WTC11 (cell line): Measurements from ENCODE around the gene SH3YL1. TPM values are rescaled to one million over a fixed set of nuclear protein-coding genes. Genes with fewer than 3 reads are reported as not detected.

Experiments
- ATAC-seq: fragments of 200-7000 bp; cut with Tn5 transposase; 2 replicates; pipeline ENCODE4 v1.10.0; 2021; ENCODE audit warnings: mild to moderate bottlenecking, moderate library complexity
- CTCF ChIA-PET: fragments of 300-600 bp; sonication (Branson Sonifier 250); formaldehyde crosslinking; loops from one replicate; lab custom pipeline; 2021; ENCODE audit warnings: antibody characterized with exemption; lab: Charles Lee
- POLR2A ChIA-PET: fragments of 350-600 bp; sonication (Branson Sonifier 250); formaldehyde crosslinking; loops from one replicate; lab custom pipeline; 2021; ENCODE audit warnings: antibody characterized with exemption; lab: Charles Lee
- DNase-seq: peaks from one replicate; pipeline ENCODE4 v3.0.0; 2021; ENCODE audit warnings: low spot score
- H3K27ac Mint-ChIP-seq: 2 replicates; pipeline ENCODE4 v1.8.0; 2021; ENCODE audit warnings: mixed read lengths
- H3K27me3 Mint-ChIP-seq: 2 replicates; pipeline ENCODE4 v1.8.0; 2021; ENCODE audit warnings: low read depth, mild to moderate bottlenecking, moderate library complexity, mixed read lengths
- H3K36me3 Mint-ChIP-seq: 2 replicates; pipeline ENCODE4 v1.8.0; 2021; ENCODE audit warnings: mixed read lengths
- H3K4me1 Mint-ChIP-seq: 2 replicates; pipeline ENCODE4 v1.8.0; 2022; ENCODE audit warnings: mixed read lengths
- H3K4me3 Mint-ChIP-seq: 2 replicates; pipeline ENCODE4 v1.8.0; 2021; ENCODE audit warnings: mild to moderate bottlenecking, moderate library complexity, mixed read lengths
- H3K9me3 Mint-ChIP-seq: 2 replicates; pipeline ENCODE4 v1.8.0; 2021; ENCODE audit warnings: mixed read lengths
- ATF1 ChIP-seq: sonication (generic); formaldehyde crosslinking; IDR thresholded peaks from 2 replicates; pipeline ENCODE4 v1.8.1; 2023; ENCODE audit warnings: mild to moderate bottlenecking, moderate library complexity, missing genetic modification reagents
- ATF6 ChIP-seq: sonication (generic); formaldehyde crosslinking; IDR thresholded peaks from 2 replicates; pipeline ENCODE4 v1.8.1; 2023; ENCODE audit warnings: mild to moderate bottlenecking, missing genetic modification reagents
- E2F1 ChIP-seq: sonication (generic); formaldehyde crosslinking; IDR thresholded peaks from 2 replicates; pipeline ENCODE4 v1.8.0; 2022; ENCODE audit warnings: mild to moderate bottlenecking, missing genetic modification reagents
- ELF4 ChIP-seq: sonication (generic); formaldehyde crosslinking; IDR thresholded peaks from 2 replicates; pipeline ENCODE4 v1.8.1; 2022; ENCODE audit warnings: low read depth, mild to moderate bottlenecking, moderate library complexity, missing genetic modification reagents
- ESRRA ChIP-seq: sonication (generic); formaldehyde crosslinking; IDR thresholded peaks from 2 replicates; pipeline ENCODE4 v1.8.1; 2022; ENCODE audit warnings: mild to moderate bottlenecking, missing genetic modification reagents, borderline replicate concordance
- FOXJ3 ChIP-seq: sonication (generic); formaldehyde crosslinking; IDR thresholded peaks from 2 replicates; pipeline ENCODE4 v1.9.0; 2021; ENCODE audit warnings: missing genetic modification reagents, mild to moderate bottlenecking, borderline replicate concordance
- FOXP1 ChIP-seq: sonication (generic); formaldehyde crosslinking; IDR thresholded peaks from 2 replicates; pipeline ENCODE4 v1.8.0; 2022; ENCODE audit warnings: missing genetic modification reagents, mild to moderate bottlenecking, moderate library complexity, borderline replicate concordance
- HMGA2 ChIP-seq: fragments of 250-450 bp; sonication (Bioruptor Pico); IDR thresholded peaks from 2 replicates; pipeline ENCODE4 v1.4.0; 2021; ENCODE audit warnings: mild to moderate bottlenecking, moderate library complexity
- MYBL2 ChIP-seq: sonication (generic); formaldehyde crosslinking; IDR thresholded peaks from 2 replicates; pipeline ENCODE4 v1.8.1; 2023; ENCODE audit warnings: mild to moderate bottlenecking, moderate library complexity, missing genetic modification reagents
- NFATC4 ChIP-seq: fragments of 250-450 bp; sonication (Bioruptor Pico); IDR thresholded peaks from 2 replicates; pipeline ENCODE4 v1.9.0; 2021; ENCODE audit warnings: mild to moderate bottlenecking
- NR3C1 ChIP-seq: sonication (generic); formaldehyde crosslinking; conservative IDR thresholded peaks from 2 replicates; pipeline ENCODE4 v1.8.1; 2023; ENCODE audit warnings: low read depth, mild to moderate bottlenecking, missing genetic modification reagents
- PRDM15 ChIP-seq: sonication (generic); formaldehyde crosslinking; IDR thresholded peaks from 2 replicates; pipeline ENCODE4 v1.8.0; 2022; ENCODE audit warnings: missing genetic modification reagents
- SMAD4 ChIP-seq: sonication (generic); formaldehyde crosslinking; IDR thresholded peaks from 2 replicates; pipeline ENCODE4 v1.8.0; 2022; ENCODE audit warnings: mild to moderate bottlenecking, missing genetic modification reagents
- STAT6 ChIP-seq: sonication (generic); formaldehyde crosslinking; conservative IDR thresholded peaks from 2 replicates; pipeline ENCODE4 v1.8.1; 2023; ENCODE audit warnings: mild to moderate bottlenecking, low read depth, missing genetic modification reagents, moderate library complexity
- TP53 ChIP-seq: sonication (generic); formaldehyde crosslinking; IDR thresholded peaks from 2 replicates; pipeline ENCODE4 v1.8.1; 2023; ENCODE audit warnings: mild to moderate bottlenecking, missing genetic modification reagents
- USF2 ChIP-seq: sonication (generic); formaldehyde crosslinking; IDR thresholded peaks from 2 replicates; pipeline ENCODE4 v1.8.1; 2023; ENCODE audit warnings: mild to moderate bottlenecking, missing genetic modification reagents, moderate library complexity
- ZNF121 ChIP-seq: sonication (generic); formaldehyde crosslinking; IDR thresholded peaks from 2 replicates; pipeline ENCODE4 v1.8.0; 2023; ENCODE audit warnings: missing genetic modification reagents
- ZNF281 ChIP-seq: sonication (generic); formaldehyde crosslinking; IDR thresholded peaks from 2 replicates; pipeline ENCODE4 v1.8.0; 2023; ENCODE audit warnings: mild to moderate bottlenecking, missing genetic modification reagents
- ZNF317 ChIP-seq: sonication (generic); formaldehyde crosslinking; IDR thresholded peaks from 2 replicates; pipeline ENCODE4 v1.8.1; 2023; ENCODE audit warnings: low read depth, mild to moderate bottlenecking, moderate library complexity, missing genetic modification reagents, borderline replicate concordance
- ZNF423 ChIP-seq: fragments of 250-450 bp; sonication (Bioruptor Pico); IDR thresholded peaks from 2 replicates; pipeline ENCODE4 v2.1.2; 2022; ENCODE audit warnings: mild to moderate bottlenecking, moderate library complexity
- ZNF671 ChIP-seq: fragments of 250-450 bp; sonication (Bioruptor Pico); IDR thresholded peaks from 2 replicates; pipeline ENCODE4 v1.8.0; 2021; ENCODE audit warnings: mild to moderate bottlenecking
- total RNA-seq: library from RNA; stranded (reverse); gene quantifications from 3 replicates; pipeline ENCODE4 v1.2.3, GENCODE V29; 2021

The SH3YL1 gene
- total RNA-seq, 1 experiment from 2014 or later = 26.4 TPM

- no peak for TF ChIP-seq ESRRA (CRISPR knock-in tag)
Observed at GRCh38 chr2:258933-259332, 4.9 kb downstream of the SH3YL1 start (continued).

GRCh38 chr2:257842-258241 is 6.0 kb downstream of the SH3YL1 start:
- CTCF ChIA-PET = interaction anchor here (1.3 kb wide), 1 partner anchor 12 kb away, joined by 3 read pairs; no protein-coding TSS in a partner anchor
- peaks cover 31% of the 10 kb centered on the region for H3K9me3 Mint-ChIP-seq
- peaks cover 16% of the 10 kb centered on the region for H3K4me1 Mint-ChIP-seq
- peaks cover 15% of the 10 kb centered on the region for H3K27me3 Mint-ChIP-seq
- H3K27ac Mint-ChIP-seq = no peak overlapping the region
- POLR2A ChIA-PET = interaction anchor here (0.6 kb wide), 1 partner anchor 29 kb away, joined by 4 read pairs; no protein-coding TSS in a partner anchor
- ATAC-seq (no peak), DNase-seq (no peak)
- H3K4me3 Mint-ChIP-seq = no peak overlapping the region
- TF ChIP-seq PRDM15 (CRISPR knock-in tag) (no peak), FOXP1 (CRISPR knock-in tag) (no peak), HMGA2 (CRISPR knock-in tag) (no peak), ELF4 (CRISPR knock-in tag) (no peak), NR3C1 (CRISPR knock-in tag) (no peak), ZNF317 (no peak)
- H3K36me3 Mint-ChIP-seq = peaks cover 50% of the 10 kb centered on the region

GRCh38 chr2:257429-257828 is 6.4 kb downstream of the SH3YL1 start:
- H3K9me3 Mint-ChIP-seq = peaks cover 31% of the 10 kb centered on the region
- H3K4me1 Mint-ChIP-seq = peaks cover 12% of the 10 kb centered on the region
- CTCF ChIA-PET = interaction anchor here (0.9 to 1.3 kb wide), 2 partner anchors 11 kb away, joined by 3 to 4 read pairs; no protein-coding TSS in a partner anchor
- no peak for TF ChIP-seq ATF6 (CRISPR knock-in tag)
- TF ChIP-seq ZNF281 (CRISPR knock-in tag) = no peak
- no peak for TF ChIP-seq ATF1 (CRISPR knock-in tag)
- no peak for TF ChIP-seq ZNF671 (CRISPR knock-in tag)
- no peak for TF ChIP-seq E2F1 (CRISPR knock-in tag)
- TF ChIP-seq MYBL2 (CRISPR knock-in tag) = no peak
- TF ChIP-seq NFATC4 (CRISPR knock-in tag) = no peak
- TF ChIP-seq SMAD4 = no peak
- no peak for TF ChIP-seq FOXJ3 (CRISPR knock-in tag)
- TF ChIP-seq STAT6 (CRISPR knock-in tag) = no peak
- no peak for TF ChIP-seq USF2
- TF ChIP-seq ZNF121 (CRISPR knock-in tag) = no peak
- no peak for TF ChIP-seq ZNF423 (CRISPR knock-in tag)
- no peak for TF ChIP-seq TP53

More at GRCh38 chr2:257429-257828, 6.4 kb downstream of the SH3YL1 start:
- Mint-ChIP-seq H3K36me3 (peaks cover 50% of the 10 kb centered on the region), H3K27ac (no peak overlapping the region), H3K4me3 (no peak overlapping the region), H3K27me3 (peaks cover 11% of the 10 kb centered on the region)
- DNase-seq = no peak
- no peak for ATAC-seq
- POLR2A ChIA-PET = no interaction called here
